GM19397 (cell line): ENCODE data around the gene MAML3.

ENCODE experiments used
- ATAC-seq: cut with Tn5 transposase; IDR thresholded peaks from one replicate; pipeline ENCODE4 v1.9.1; 2021; ENCODE audit warnings: mild to moderate bottlenecking, moderate library complexity; ENCODE audit not compliant: unreplicated experiment

The MAML3 gene

DNA sequence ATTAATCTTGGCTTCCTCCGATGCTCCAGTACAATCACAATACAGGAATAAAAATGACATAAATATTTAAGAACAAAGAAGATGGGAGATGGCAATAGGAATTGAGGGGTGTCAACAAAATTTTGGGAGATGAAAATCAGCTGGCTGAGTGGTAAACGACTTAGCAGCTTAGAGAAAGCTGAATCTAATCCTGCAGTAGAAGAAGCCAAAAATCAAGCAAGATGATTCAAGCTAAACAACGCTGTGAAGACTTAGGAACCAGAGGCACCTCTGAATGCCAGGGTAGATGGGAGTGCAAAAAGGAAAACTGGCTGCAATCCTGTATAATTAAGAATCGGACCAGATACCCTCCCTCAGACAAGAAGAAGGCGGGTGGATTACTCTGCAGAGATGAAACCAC lies 273.1 kb downstream of the MAML3 start:
- no peak for ATAC-seq

DNA sequence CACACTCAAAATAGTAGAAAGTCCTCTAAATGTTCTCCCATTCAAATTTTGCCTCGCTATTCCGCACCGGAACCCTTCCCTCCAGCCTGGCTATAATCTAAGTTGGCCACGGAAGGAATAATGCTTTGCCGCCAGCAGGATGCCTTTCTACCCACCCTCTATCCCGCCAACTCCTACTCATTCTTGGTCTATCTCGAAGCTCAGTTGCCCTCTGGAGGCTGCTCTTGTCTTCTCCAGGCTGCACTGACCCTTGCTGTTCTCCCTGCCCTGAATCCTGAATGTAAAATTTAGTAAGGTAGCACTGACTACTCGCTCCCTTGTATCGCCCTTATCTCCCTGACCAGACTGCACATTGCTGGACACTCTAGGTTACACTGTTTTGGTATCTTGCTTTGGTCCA lies 275.9 kb downstream of the MAML3 start:
- no peak for ATAC-seq

GRCh38 chr4:139876337-139876941 lies 277.5 kb downstream of the MAML3 start:
- ATAC-seq = no peak

GRCh38 chr4:139875411-139875825 lies 278.6 kb downstream of the MAML3 start:
- ATAC-seq = no peak

DNA sequence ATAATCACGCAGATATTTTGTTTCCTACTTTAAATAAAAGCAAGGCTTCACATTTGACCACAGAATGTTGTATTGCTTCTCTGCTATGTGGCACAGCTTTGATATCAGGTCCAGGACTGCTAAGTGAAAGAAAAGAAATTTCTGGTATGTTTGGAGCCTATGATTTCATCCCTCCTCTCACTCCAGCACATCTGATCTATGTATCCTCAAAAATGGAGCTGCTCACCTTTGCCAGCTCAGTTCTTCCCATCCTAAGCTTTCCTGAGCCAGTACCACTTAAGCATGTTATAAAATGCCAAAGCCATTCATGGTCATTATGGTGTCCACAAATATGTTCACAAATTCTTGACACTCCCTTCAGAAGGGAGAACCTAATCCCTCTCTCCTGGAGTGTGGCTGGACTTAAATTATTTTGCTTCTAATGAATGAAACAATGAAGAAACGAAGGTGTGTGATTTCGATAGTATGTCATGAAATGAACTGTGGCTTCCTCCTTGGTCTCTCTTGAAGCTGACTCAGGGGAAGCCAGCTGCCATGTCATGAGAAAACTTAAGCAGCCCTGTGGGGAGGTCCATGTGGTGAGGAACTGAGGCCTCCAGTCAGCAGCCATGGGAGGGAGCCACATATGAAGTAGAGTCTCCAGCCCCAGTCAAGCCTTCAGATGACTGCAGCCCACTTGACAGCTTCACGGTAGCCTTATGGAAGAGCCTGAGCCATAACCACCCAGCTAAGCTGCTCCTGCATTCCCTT lies 280.7 kb downstream of the MAML3 start:
- ATAC-seq = no peak

DNA sequence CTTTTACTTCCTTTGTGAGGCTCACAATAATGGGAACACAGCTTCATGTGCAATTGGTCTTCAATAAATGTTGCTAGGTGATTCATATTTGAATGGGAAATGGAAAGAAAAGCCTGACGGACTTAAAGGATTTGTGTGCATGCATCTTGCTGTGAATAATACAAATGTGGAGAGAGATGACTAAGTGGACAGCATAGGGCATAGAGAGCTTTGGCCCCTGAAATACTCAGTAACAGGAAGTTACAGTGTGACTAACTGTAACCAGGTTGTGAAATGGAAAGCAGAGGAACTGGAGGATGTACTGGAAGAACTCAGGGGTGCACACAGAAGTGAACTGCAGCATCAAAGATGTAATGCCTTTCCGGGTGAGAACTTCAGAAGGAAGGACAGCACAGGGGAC lies 281.7 kb downstream of the MAML3 start:
- no peak for ATAC-seq

- ATAC-seq = no peak
These were observed 284.2 kb downstream of the MAML3 start for GRCh38 chr4:139869810-139870209.

DNA sequence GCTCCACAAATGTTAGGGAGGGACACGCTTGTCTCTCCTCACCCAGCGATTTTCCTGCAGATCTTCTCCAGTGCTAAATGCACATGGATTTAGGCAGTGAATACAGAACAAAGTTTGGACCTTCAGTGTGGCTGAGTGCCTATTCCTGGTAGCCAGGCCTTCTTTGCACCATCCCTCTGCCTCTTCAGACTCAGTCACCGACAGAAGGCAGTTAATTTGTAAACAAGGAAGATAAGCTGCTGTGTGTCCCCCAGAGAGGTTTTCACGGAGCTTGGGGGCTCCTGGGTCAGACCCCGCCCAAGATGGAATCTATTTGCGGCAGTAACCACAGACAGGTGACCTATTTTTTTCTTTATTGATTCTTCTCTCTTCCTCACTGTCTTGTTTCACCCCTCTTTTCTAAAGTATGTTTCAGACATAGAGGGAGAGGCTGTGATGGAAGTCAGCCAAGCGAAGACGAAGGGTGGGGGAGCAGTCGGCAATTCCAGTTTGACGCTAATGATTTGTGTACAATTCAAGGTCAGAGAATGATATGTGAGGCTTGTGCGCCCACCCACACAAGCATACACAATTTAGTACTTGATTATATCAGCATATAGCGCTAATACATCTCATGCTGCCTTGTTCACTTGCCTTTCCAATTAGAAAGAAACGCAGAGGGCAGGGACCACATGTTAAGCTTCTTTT lies 287.6 kb downstream of the MAML3 start:
- no peak for ATAC-seq

DNA sequence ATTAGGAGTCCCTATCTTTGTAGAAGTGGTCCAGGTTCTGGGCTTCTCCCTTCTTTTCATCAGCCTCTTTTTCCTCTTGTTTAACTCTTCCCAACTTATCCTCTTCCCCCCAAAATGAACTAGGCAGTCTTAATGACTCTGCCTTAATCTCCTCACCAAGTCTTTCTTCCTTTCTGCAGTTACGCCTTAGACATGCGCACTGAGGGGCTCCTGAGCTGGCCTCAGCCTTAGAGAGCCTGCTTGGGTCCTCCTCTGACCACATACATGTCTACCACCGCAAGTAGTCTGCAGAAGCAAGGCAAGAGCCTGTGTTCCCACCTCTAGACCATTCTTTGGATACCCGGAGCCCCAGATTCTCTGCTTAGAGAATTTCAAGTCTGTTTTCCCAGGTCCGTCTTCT lies 288.4 kb downstream of the MAML3 start:
- no peak for ATAC-seq

GRCh38 chr4:139863531-139863930 lies 290.5 kb downstream of the MAML3 start:
- ATAC-seq = no peak

- ATAC-seq = no peak
These were observed 292.5 kb downstream of the MAML3 start for GRCh38 chr4:139861471-139861870.

DNA sequence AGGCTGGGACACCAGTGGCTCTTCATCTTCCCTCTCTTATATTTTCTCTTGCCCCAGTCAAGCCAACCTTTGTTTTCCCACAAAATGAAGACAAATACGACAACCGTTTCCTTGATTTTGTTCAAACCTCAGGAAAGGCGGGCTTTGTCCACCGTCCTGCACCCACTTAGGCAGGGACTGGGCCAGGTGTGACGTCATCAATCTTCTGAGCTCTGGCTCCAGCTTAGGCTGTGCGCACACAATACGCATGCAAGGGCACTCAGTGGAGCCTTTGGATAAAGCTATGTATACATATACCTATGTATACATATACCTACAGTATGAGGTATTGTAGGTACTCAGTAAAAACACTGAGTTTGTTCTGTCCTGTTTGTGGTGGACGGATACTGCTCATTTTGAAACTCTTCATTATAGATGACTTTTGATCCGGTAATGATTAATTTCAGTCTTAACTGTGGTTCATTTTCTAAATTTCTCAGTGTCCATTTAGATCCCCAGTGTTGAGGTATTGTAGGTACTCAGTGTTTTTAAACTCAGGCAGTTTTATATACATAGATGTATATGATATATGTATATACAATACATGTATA lies 293.5 kb downstream of the MAML3 start:
- no peak for ATAC-seq

- no peak for ATAC-seq
These were observed 294.1 kb downstream of the MAML3 start for GRCh38 chr4:139859876-139860275.

- peak; percentile 91 for ATAC-seq
These were observed 295.4 kb downstream of the MAML3 start for GRCh38 chr4:139858436-139859205.

DNA sequence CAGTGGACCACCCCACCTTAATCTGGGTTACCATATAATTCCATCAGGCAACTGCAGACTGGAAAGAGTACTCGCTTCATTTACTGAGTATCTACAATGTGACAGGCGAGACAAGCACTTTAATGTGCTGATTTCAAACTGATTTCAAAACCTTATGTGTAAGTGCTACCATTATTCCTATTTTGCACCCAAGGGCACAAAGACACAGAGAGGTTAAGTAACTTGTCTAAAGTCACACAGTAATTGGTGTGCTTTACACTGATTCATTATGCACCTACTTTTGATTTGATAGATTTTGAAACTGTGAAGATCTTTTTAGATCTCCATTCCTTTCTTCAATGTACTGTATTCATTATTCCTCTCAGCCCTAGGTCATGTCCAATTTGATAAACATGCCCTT lies 296.0 kb downstream of the MAML3 start:
- no peak for ATAC-seq

- no peak for ATAC-seq
These were observed 297.0 kb downstream of the MAML3 start for GRCh38 chr4:139857021-139857420.

GRCh38 chr4:139854668-139855403 lies 299.1 kb downstream of the MAML3 start:
- no peak for ATAC-seq

- ATAC-seq = no peak
These were observed 300.7 kb downstream of the MAML3 start for GRCh38 chr4:139853309-139853708.

- no peak for ATAC-seq
These were observed 301.2 kb downstream of the MAML3 start for GRCh38 chr4:139852612-139853269.

DNA sequence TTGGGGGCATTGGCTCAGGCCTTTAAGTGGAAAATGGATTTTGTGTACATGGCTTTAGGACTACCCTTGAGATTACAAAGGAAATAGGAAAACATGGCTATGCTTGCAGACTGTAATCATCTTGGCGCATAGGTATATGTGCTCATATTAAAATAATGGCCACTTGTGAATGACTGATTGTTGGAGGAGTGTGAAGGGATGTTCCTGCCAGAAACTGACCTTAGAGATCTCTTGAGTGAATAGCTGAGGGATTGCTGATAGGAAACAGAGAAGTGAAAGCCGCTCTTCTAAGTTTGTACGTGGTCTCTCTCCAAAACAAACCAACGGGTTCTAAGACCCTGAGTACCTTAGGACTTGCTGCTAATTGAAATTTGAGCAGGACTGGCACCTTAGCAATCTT lies 302.3 kb downstream of the MAML3 start:
- no peak for ATAC-seq
